NB4 (cell line): ENCODE data around the gene HBA1.
"Not testable (repeated sequence)": the region's sequence is repeated elsewhere in the genome, so short reads cannot be mapped to it uniquely, and the experiment has no call there.

Source experiments
- DNase-seq: peaks from one replicate; pipeline ENCODE4 v3.0.0; 2010; ENCODE audit warnings: low read depth
- H3K4me3 ChIP-seq: one replicate; pipeline ENCODE4 v1.5.1; 2011; ENCODE audit warnings: mild to moderate bottlenecking, low read depth, low read length, moderate library complexity
- CTCF ChIP-seq: IDR thresholded peaks from one replicate; pipeline ENCODE4 v1.5.1; 2012; ENCODE audit warnings: low read depth, low read length
- MAX ChIP-seq: IDR thresholded peaks from 2 replicates; pipeline ENCODE4 v1.6.1; 2011; ENCODE audit warnings: low read depth, low read length
- MYC ChIP-seq: IDR thresholded peaks from 2 replicates; pipeline ENCODE4 v1.6.1; 2011; ENCODE audit warnings: low read depth, low read length
- POLR2A ChIP-seq: IDR thresholded peaks from 2 replicates; pipeline ENCODE4 v1.6.1; 2011; ENCODE audit warnings: mild to moderate bottlenecking; ENCODE audit not compliant: insufficient read length; ENCODE audit errors: extremely low read depth

HBA1 gene

GRCh38 chr16:170788-171187, 5.7 kb upstream of the HBA1 start:
- no peak for DNase-seq
- TF ChIP-seq MAX (no peak), POLR2A (no peak), MYC (no peak), CTCF (no peak)
- no peak overlapping the region for H3K4me3 ChIP-seq

GRCh38 chr16:172374-172941, 4.0 kb upstream of the HBA1 start, which contains the start of gene HBA2:
Gene HBA2, plus strand, starts transcription at chr16:172876. Its CDS starts 37 bp downstream, at chr16:172913.
- H3K4me3 ChIP-seq, DNase-seq: not testable (repeated sequence)

- not testable (repeated sequence) for H3K4me3 ChIP-seq, DNase-seq
Measured at GRCh38 chr16:173211-173854, 3.1 kb upstream of the HBA1 start.

GRCh38 chr16:173928-174769, 2.3 kb upstream of the HBA1 start:
- not testable (repeated sequence) for DNase-seq, H3K4me3 ChIP-seq

GRCh38 chr16:175011-175949, 1.2 kb upstream of the HBA1 start:
- DNase-seq, result no peak
- H3K4me3 ChIP-seq, result no peak overlapping the region
- no peak for TF ChIP-seq CTCF
- TF ChIP-seq MAX, result no peak
- no peak for TF ChIP-seq POLR2A
- no peak for TF ChIP-seq MYC

GRCh38 chr16:176006-176405, 474 bp upstream of the HBA1 start:
- DNase-seq, H3K4me3 ChIP-seq: not testable (repeated sequence)

GRCh38 chr16:177394-177822, 928 bp downstream of the HBA1 start:
- TF ChIP-seq MYC, result no peak
- H3K4me3 ChIP-seq, result no peak overlapping the region
- no peak for DNase-seq

GRCh38 chr16:177981-178667, 1.6 kb downstream of the HBA1 start:
- DNase-seq, result no peak
- H3K4me3 ChIP-seq, result no peak overlapping the region
- no peak for TF ChIP-seq MAX
- TF ChIP-seq MYC, result no peak
- no peak for TF ChIP-seq CTCF
- TF ChIP-seq POLR2A, result no peak
